Breast epithelium (tissue), 4 donors: Measurements from ENCODE around the gene GTF2H4. TPM values are rescaled to one million over a fixed set of nuclear protein-coding genes. Genes with fewer than 3 reads are reported as not detected.

ENCODE experiments used
- DNase-seq, 2 donors: peaks; one replicate each; pipeline ENCODE4 v3.0.0-alpha.2; 2019; ENCODE audit warnings: low spot score in 2 of 2
- H3K27ac ChIP-seq, 2 donors: fragments of 200-600 bp; sonication (generic) in 1 of 2; one replicate each; pipeline ENCODE4 v1.5.1; 2016 to 2019; ENCODE audit warnings: mild to moderate bottlenecking in 1 of 2
- H3K27me3 ChIP-seq, 2 donors: fragments of 200-600 bp; sonication (generic) in 1 of 2; one replicate each; pipeline versions ENCODE4 v1.5.1 to v1.6.0; 2017 to 2019; ENCODE audit warnings: control low read depth in 1 of 2, mild to moderate bottlenecking in 1 of 2
- H3K36me3 ChIP-seq: fragments of 200-600 bp; one replicate; pipeline ENCODE4 v1.5.1; 2019
- H3K4me1 ChIP-seq, 2 donors: fragments of 200-600 bp; sonication (generic); one replicate each; pipeline ENCODE4 v1.5.1; 2016 to 2019; ENCODE audit warnings: control low read depth in 1 of 2
- H3K4me3 ChIP-seq, 3 donors: fragments of 200-600 bp; sonication (generic); 1 replicate in 2 of 3; 2 replicates in 1 of 3; pipeline ENCODE4 v1.5.1; 2016 to 2019; ENCODE audit warnings: mild to moderate bottlenecking in 3 of 3, moderate library complexity in 2 of 3
- H3K9me3 ChIP-seq, 2 donors: fragments of 200-600 bp; sonication (generic) in 1 of 2; one replicate each; pipeline ENCODE4 v1.5.1; 2016 to 2019; ENCODE audit warnings: control low read depth in 1 of 2
- CTCF ChIP-seq, 3 donors: fragments of 450-650 bp; IDR thresholded peaks; one replicate each; pipeline ENCODE4 v1.5.1; 2016 to 2017; ENCODE audit warnings: antibody characterized with exemption in 3 of 3, mild to moderate bottlenecking in 3 of 3, moderate library complexity in 3 of 3
- POLR2A ChIP-seq: fragments of 450-650 bp; IDR thresholded peaks from one replicate; pipeline ENCODE4 v1.6.1; 2016; ENCODE audit warnings: antibody characterized with exemption, mild to moderate bottlenecking, moderate library complexity
- POLR2AphosphoS5 ChIP-seq, 3 donors: sonication (generic); formaldehyde crosslinking; IDR thresholded peaks; one replicate each; pipeline ENCODE4 v1.6.1; 2017; ENCODE audit warnings: antibody characterized with exemption in 3 of 3
- intact Hi-C: fragments of 100-400 bp; cut with DNase I; formaldehyde crosslinking; loops from one replicate; pipeline ENCODE4 v1.15.1; 2023; ENCODE audit warnings: low total_unique reads
- total RNA-seq, 3 donors: library from RNA; depleted of rRNA; stranded (reverse); fragments of >200 nt; gene quantifications; one replicate each; pipeline ENCODE4 v1.1.0, GENCODE V29; 2016

Gene GTF2H4
- total RNA-seq, 3 donors from 2014 or later: 10.4 to 13.4 (median 11.1) TPM

- H3K36me3 ChIP-seq: no peaks in the 10 kb centered on the region
- H3K4me1 ChIP-seq: peaks cover 7 to 12% of the 10 kb centered on the region in 2 donors
- H3K27me3 ChIP-seq: no peaks in the 10 kb centered on the region
- DNase-seq: peak; percentile 64 to 72
- TF ChIP-seq CTCF (IDR thresholded peaks at IDR 0.05) (no peak), POLR2AphosphoS5 (IDR thresholded peaks at IDR 0.05) (peak in 1 of 3 donors; percentile 9)
- H3K27ac ChIP-seq: peak overlapping the region; percentile 98
- H3K4me3 ChIP-seq: peak overlapping the region; percentile 71 to 93 (median 84)
- intact Hi-C loops: loop anchor here (5.0 kb wide), 1 partner anchor 158 kb away; no protein-coding TSS in a partner anchor
- H3K9me3 ChIP-seq: no peaks in the 10 kb centered on the region
Measured at GRCh38 chr6:30884521-30885480, 23.2 kb upstream of the GTF2H4 start.

- H3K4me3 ChIP-seq: peak overlapping the region; percentile 71 to 93 (median 84)
- peak; percentile 72 to 84 for DNase-seq
- H3K9me3 ChIP-seq: no peaks in the 10 kb centered on the region
- H3K36me3 ChIP-seq: no peaks in the 10 kb centered on the region
- H3K4me1 ChIP-seq: peaks cover 7 to 12% of the 10 kb centered on the region in 2 donors
- H3K27ac ChIP-seq: peak overlapping the region; percentile 98
- no peak for TF ChIP-seq CTCF (IDR thresholded peaks at IDR 0.05)
- no peak for TF ChIP-seq POLR2AphosphoS5 (IDR thresholded peaks at IDR 0.05)
- TF ChIP-seq POLR2A: no peak
- H3K27me3 ChIP-seq: no peaks in the 10 kb centered on the region
- intact Hi-C loops: loop anchor here (5.0 kb wide), 1 partner anchor 158 kb away; no protein-coding TSS in a partner anchor
Measured at GRCh38 chr6:30885481-30885998, 22.5 kb upstream of the GTF2H4 start.

- Histone ChIP-seq H3K4me1 (peaks cover 7 to 12% of the 10 kb centered on the region in 2 donors), H3K27me3 (no peaks in the 10 kb centered on the region), H3K36me3 (no peaks in the 10 kb centered on the region), H3K27ac (peak overlapping the region; percentile 98), H3K9me3 (no peaks in the 10 kb centered on the region), H3K4me3 (peak overlapping the region; percentile 71 to 93 (median 84))
- intact Hi-C loops: loop anchor here (5.0 kb wide), 1 partner anchor 159 kb away; no protein-coding TSS in a partner anchor
- peak in 1 of 3 donors; percentile 76 for TF ChIP-seq POLR2AphosphoS5 (IDR thresholded peaks at IDR 0.05)
- no peak for TF ChIP-seq POLR2A
- no peak for TF ChIP-seq CTCF (IDR thresholded peaks at IDR 0.05)
- DNase-seq: peak; percentile 93 to 97
Measured at GRCh38 chr6:30885999-30886896, 21.8 kb upstream of the GTF2H4 start.

- H3K27ac ChIP-seq: peak overlapping the region; percentile 98
- H3K9me3 ChIP-seq: no peaks in the 10 kb centered on the region
- H3K27me3 ChIP-seq: no peaks in the 10 kb centered on the region
- H3K4me1 ChIP-seq: peaks cover 7 to 11% of the 10 kb centered on the region in 2 donors
- intact Hi-C loops: loop anchor here (5.0 kb wide), 1 partner anchor 160 kb away; no protein-coding TSS in a partner anchor
- peak overlapping the region in 2 of 3 donors; percentile 84 to 93 for H3K4me3 ChIP-seq
- TF ChIP-seq POLR2A: no peak
- TF ChIP-seq CTCF (IDR thresholded peaks at IDR 0.05): no peak
- TF ChIP-seq POLR2AphosphoS5 (IDR thresholded peaks at IDR 0.05): no peak
- no peaks in the 10 kb centered on the region for H3K36me3 ChIP-seq
- DNase-seq: no peak
Measured at GRCh38 chr6:30886897-30887255, 21.1 kb upstream of the GTF2H4 start.
